Stimulated activated CD8-positive, alpha-beta memory T cell treated with anti-CD3 and anti-CD28 coated beads, Interleukin-15, amount 100 ng/mL, for 48 hours (primary cell): ENCODE results near the gene TMEM168.
"Not testable (repeated sequence)": the region's sequence is repeated elsewhere in the genome, so short reads cannot be mapped to it uniquely, and the experiment has no call there.

Source experiments
- DNase-seq, 2 donors: peaks; one replicate each; pipeline ENCODE4 v3.0.0-alpha.2; 2020; ENCODE audit warnings: low read depth in 2 of 2

The TMEM168 gene

GRCh38 chr7:112781110-112781509 lies 9.1 kb downstream of the TMEM168 start:
- DNase-seq: no peak

GRCh38 chr7:112779667-112780066 lies 10.5 kb downstream of the TMEM168 start:
- no peak for DNase-seq

GRCh38 chr7:112777406-112777805 lies 12.8 kb downstream of the TMEM168 start:
- DNase-seq: no peak

- no peak for DNase-seq
Observed at GRCh38 chr7:112771166-112771565, 19.0 kb downstream of the TMEM168 start.

GRCh38 chr7:112770051-112770450 lies 20.1 kb downstream of the TMEM168 start:
- no peak for DNase-seq

- DNase-seq: no peak
Observed at GRCh38 chr7:112765105-112765504, 25.1 kb downstream of the TMEM168 start.

- no peak for DNase-seq
Observed at GRCh38 chr7:112763996-112764395, 26.2 kb downstream of the TMEM168 start.

- no peak for DNase-seq
Observed at GRCh38 chr7:112763298-112763697, 26.9 kb downstream of the TMEM168 start.

- DNase-seq: no peak
Observed at GRCh38 chr7:112759905-112760304, 30.3 kb downstream of the TMEM168 start.

- DNase-seq: no peak
Observed at GRCh38 chr7:112757337-112757736, 32.9 kb downstream of the TMEM168 start.

- no peak for DNase-seq
Observed at GRCh38 chr7:112753298-112753697, 36.9 kb downstream of the TMEM168 start.

GRCh38 chr7:112752576-112752975 lies 37.6 kb downstream of the TMEM168 start:
- DNase-seq: no peak

- no peak for DNase-seq
Observed at GRCh38 chr7:112749775-112750174, 40.4 kb downstream of the TMEM168 start.

GRCh38 chr7:112748381-112748780 lies 41.8 kb downstream of the TMEM168 start:
- no peak for DNase-seq

GRCh38 chr7:112745635-112746034 lies 44.6 kb downstream of the TMEM168 start:
- DNase-seq: no peak

- no peak for DNase-seq
Observed at GRCh38 chr7:112744818-112745217, 45.4 kb downstream of the TMEM168 start.

GRCh38 chr7:112743811-112744210 lies 46.4 kb downstream of the TMEM168 start:
- no peak for DNase-seq

- no peak for DNase-seq
Observed at GRCh38 chr7:112740667-112741066, 49.5 kb downstream of the TMEM168 start.

GRCh38 chr7:112739436-112740180 lies 50.6 kb downstream of the TMEM168 start:
- DNase-seq: no peak

GRCh38 chr7:112735261-112735660 lies 54.9 kb downstream of the TMEM168 start:
- DNase-seq: no peak

- not testable (repeated sequence) for DNase-seq
Observed at GRCh38 chr7:112731324-112731723, 58.9 kb downstream of the TMEM168 start.

- DNase-seq: no peak
Observed at GRCh38 chr7:112726076-112726475, 64.1 kb downstream of the TMEM168 start.

GRCh38 chr7:112723416-112723815 lies 66.8 kb downstream of the TMEM168 start:
- DNase-seq: no peak

GRCh38 chr7:112721366-112721765 lies 68.8 kb downstream of the TMEM168 start:
- no peak for DNase-seq
